NCI-H748 treated with DMSO at 0.1 percent for 48 hours (cell line): Measurements from ENCODE around the gene NR3C2.
"Not testable (repeated sequence)": the region's sequence is repeated elsewhere in the genome, so short reads cannot be mapped to it uniquely, and the experiment has no call there.

ENCODE experiments used
- DNase-seq: peaks from one replicate; lab custom pipeline; 2025; lab: John Stamatoyannopoulos, UW

Gene NR3C2

GRCh38 chr4:148366251-148366650, 76.0 kb downstream of the NR3C2 start:
- DNase-seq, result no peak

- no peak for DNase-seq
Measured at GRCh38 chr4:148364525-148364924, 77.7 kb downstream of the NR3C2 start.

DNA sequence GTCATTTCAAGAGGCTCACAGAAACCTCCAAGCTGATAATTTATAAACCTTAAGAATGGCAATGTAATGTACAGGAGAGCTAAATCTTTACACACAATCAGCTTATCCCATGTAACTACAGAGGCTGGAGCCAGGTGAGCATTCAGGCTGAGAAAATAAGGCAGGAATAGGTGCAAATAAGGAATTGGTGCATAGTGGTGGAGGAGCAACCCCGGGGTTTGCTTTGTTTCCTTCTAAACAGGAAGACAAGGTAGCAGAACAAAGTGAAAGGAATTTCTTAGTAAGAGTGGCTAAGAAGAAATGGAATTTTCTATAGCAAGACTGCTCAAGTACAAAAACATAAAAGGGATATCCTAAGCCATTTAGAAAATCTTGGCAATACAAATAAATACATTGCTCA, 82.4 kb downstream of the NR3C2 start:
- DNase-seq, result no peak

- DNase-seq, result no peak
Measured at GRCh38 chr4:148355442-148356123, 86.6 kb downstream of the NR3C2 start.

DNA sequence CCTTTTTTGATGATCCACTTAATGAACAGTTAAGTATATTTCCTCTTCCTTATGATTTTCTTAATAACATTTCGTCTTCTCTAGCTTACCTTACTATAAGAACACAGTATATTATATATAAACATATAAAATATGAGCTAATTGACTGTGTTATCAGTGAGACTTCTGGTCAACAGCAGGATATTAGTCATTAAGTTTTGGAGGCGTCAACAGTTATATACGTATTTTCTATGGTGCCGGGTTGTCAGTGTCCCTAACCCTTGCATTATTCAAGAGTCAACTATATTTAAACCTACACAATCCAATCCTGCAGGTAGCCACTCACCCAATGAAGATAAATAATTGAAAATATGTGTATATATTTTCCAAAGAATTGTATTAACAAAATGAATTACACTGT, 88.0 kb downstream of the NR3C2 start:
- DNase-seq, result no peak

DNA sequence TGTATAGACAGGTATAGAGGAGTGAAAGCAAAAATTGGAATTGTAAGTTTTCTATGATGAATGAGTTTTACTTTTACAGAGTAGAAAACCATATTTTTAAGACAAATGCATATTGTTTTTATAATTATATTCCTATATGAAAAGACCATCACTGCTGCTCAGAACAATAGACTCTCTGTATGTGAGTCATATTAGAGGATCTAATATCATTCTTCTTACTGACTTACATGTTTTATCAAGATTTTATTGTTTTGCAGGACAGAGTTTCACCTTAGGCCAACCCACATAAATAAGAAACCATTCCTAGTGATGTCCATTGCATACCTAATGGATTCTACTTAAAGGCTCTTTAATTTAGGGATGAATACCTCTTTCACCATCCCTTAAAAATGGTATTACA, 88.6 kb downstream of the NR3C2 start:
- no peak for DNase-seq

GRCh38 chr4:148349153-148349552, 93.1 kb downstream of the NR3C2 start:
- DNase-seq, result no peak

- no peak for DNase-seq
Measured at GRCh38 chr4:148346657-148347056, 95.6 kb downstream of the NR3C2 start.

- no peak for DNase-seq
Measured at GRCh38 chr4:148345509-148345908, 96.7 kb downstream of the NR3C2 start.

GRCh38 chr4:148344941-148345340, 97.3 kb downstream of the NR3C2 start:
- no peak for DNase-seq

GRCh38 chr4:148344352-148344751, 97.9 kb downstream of the NR3C2 start:
- no peak for DNase-seq

DNA sequence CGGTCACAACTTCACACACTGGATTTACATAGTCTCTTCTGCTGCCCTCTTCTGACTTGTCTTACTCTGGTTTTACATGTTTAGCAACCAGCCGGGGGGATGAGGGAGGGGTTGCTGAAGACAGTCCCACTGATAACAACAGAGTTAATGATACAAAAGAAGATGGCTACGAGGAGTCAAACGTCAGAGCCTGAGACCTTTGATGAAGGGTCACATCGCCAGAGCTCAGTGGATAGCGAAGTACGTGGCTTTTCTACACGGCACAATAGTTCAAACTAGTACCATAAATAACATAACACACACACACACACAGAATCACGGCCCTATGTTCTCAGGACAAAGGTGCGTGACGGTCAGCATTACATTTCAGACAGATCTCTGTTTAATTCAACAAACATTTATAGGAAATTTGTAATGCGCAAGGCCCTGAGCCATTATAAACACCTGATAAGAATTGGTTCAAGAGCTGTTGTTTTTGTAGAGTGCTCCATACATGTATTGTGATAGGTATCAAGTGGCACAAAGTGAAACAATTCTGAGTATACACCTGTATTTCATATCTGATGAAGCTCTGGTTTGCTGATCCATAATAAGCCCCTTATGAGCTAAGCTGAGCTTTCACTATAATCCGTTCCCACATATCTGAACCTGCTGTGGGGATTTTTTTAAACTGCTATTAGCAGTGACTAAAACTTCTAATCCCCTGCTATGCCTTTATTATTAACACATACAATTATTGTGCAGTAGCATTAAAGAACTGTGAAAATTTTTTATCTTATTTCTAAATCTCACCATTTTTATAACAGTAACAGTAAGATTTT, 100.0 kb downstream of the NR3C2 start:
- DNase-seq, result no peak

DNA sequence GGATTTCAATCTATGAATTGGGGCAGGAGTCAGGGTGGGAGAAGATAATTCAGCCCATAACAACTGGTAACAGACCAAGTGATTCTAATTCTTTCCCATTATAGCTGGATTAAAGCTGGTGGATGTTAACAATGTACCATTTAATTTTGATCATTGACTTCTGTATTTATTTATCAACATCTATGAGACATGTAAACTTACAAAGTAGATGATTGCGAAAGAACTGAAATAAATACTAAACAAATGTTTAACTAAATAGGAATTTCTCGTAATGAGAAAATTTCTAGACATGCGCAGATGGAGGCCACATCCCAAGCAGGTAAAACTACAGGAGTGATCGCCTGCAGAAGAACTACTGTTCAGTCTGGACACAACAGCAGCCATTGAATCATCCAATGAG, 107.1 kb downstream of the NR3C2 start:
- no peak for DNase-seq

DNA sequence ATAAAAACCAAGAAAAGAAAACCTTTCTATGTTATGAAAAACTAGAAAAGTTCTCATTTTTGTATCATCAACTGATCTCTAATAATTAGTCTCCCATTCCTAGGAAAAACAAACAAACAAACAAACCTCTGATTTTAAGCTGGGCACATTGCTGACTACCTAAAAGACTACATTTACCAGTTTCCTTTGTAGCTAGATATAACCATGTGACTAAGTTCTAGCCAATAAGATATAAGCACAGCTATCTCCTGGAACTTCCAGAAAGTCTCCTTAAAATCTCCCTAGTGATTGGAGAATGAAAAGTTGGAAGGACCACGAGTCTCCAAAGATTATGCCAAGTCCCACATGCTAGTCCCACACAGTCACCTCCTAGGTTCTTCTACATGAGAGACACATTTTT, 108.9 kb downstream of the NR3C2 start:
- no peak for DNase-seq

- no peak for DNase-seq
Measured at GRCh38 chr4:148332486-148332885, 109.7 kb downstream of the NR3C2 start.

- DNase-seq, result no peak
Measured at GRCh38 chr4:148330724-148331123, 111.5 kb downstream of the NR3C2 start.

GRCh38 chr4:148330161-148330560, 112.1 kb downstream of the NR3C2 start:
- DNase-seq, result no peak

GRCh38 chr4:148329751-148330150, 112.5 kb downstream of the NR3C2 start:
- DNase-seq, result no peak

- DNase-seq, result no peak
Measured at GRCh38 chr4:148327683-148328082, 114.5 kb downstream of the NR3C2 start.

DNA sequence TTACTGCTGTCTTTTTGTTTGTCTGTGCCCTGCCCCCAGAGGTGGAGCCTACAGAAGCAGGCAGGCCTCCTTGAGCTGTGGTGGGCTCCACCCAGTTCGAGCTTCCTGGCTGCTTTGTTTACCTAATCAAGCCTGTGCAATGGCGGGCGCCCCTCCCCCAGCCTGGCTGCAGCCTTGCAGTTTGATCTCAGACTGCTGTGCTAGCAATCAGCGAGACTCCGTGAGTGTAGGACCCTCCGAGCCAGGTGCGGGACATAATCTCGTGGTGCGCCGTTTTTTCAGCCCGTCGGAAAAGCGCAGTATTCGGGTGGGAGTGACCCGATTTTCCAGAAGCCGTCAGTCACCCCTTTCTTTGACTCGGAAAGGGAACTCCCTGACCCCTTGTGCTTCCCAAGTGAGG, 118.9 kb downstream of the NR3C2 start:
- DNase-seq, result not testable (repeated sequence)

GRCh38 chr4:148315049-148315448, 127.2 kb downstream of the NR3C2 start:
- DNase-seq, result no peak

DNA sequence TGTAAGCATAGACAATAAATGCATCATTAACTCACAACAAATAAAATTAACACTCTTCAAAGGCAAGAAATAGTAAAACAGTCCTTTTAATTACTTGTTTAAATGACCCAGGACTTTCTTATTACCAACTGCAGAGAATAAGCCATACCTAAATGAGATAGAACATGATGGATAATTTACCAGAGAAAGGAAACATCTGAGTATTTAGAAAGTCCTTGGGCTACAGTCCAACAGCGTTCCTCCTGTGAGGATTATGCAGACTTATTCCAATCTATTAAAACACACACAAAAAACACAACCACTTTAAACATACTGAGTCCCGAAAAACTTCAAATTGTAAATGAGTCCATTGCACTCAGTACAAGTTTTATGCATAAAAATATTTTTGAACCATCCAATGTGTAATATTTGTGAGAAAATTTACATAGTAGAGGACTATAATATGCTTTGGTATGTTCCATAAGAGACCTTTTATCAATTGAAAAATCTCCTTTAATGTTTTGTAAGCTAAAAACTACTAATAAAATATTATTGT, 129.2 kb downstream of the NR3C2 start:
- DNase-seq, result no peak

GRCh38 chr4:148311526-148311925, 130.7 kb downstream of the NR3C2 start:
- no peak for DNase-seq
